ENCODE measurements around the gene TUBB2A.

TUBB2A gene

GRCh38 chr6:3119040-3119723, 38.2 kb downstream of the TUBB2A start:
- H3K9ac ChIP-seq (ENCODE audit: low read length in 2 of 2): peak overlapping the region; percentile 58 to 66
- no peak overlapping the region for H3K27ac ChIP-seq (ENCODE audit: low read length)
- peak overlapping the region; percentile 90 to 94 for H3K4me3 ChIP-seq (ENCODE audit: low read length in 2 of 2)
- H3K36me3 ChIP-seq (ENCODE audit: control insufficient read depth in 2 of 2, insufficient read depth in 2 of 2, low read length in 2 of 2): peaks cover 5 to 8% of the 10 kb centered on the region in 2 donors
- H3K4me1 ChIP-seq (ENCODE audit: control insufficient read depth, insufficient read depth, low read length): peaks cover 9% of the 10 kb centered on the region
- H3K9me3 ChIP-seq (ENCODE audit: control insufficient read depth in 2 of 2, low read length in 2 of 2): no peaks in the 10 kb centered on the region
- no peaks in the 10 kb centered on the region for H3K27me3 ChIP-seq (ENCODE audit: control insufficient read depth in 1 of 2, insufficient read depth in 2 of 2, low read length in 2 of 2)

GRCh38 chr6:3118353-3119039, 38.8 kb downstream of the TUBB2A start, which contains the start of gene BPHL:
TSS of gene BPHL (plus strand) at chr6:3118711. CDS start at chr6:3118741, 30 bp downstream.
- Histone ChIP-seq H3K9me3 (ENCODE audit: control insufficient read depth in 2 of 2, low read length in 2 of 2) (no peaks in the 10 kb centered on the region), H3K27ac (ENCODE audit: low read length) (peak within 1 kb of the TSS; percentile 76), H3K36me3 (ENCODE audit: control insufficient read depth in 2 of 2, insufficient read depth in 2 of 2, low read length in 2 of 2) (peaks cover 9 to 13% of the 10 kb centered on the region in 2 donors), H3K9ac (ENCODE audit: low read length in 2 of 2) (peak within 1 kb of the TSS; percentile 58 to 75), H3K4me3 (ENCODE audit: low read length in 2 of 2) (peak within 1 kb of the TSS; percentile 90 to 94), H3K4me1 (ENCODE audit: control insufficient read depth, insufficient read depth, low read length) (peaks cover 9% of the 10 kb centered on the region), H3K27me3 (ENCODE audit: control insufficient read depth in 1 of 2, insufficient read depth in 2 of 2, low read length in 2 of 2) (no peaks in the 10 kb centered on the region)

- peaks cover 14 to 19% of the 10 kb centered on the region in 2 donors for H3K36me3 ChIP-seq (ENCODE audit: control insufficient read depth in 2 of 2, insufficient read depth in 2 of 2, low read length in 2 of 2)
- peak overlapping the region; percentile 76 for H3K27ac ChIP-seq (ENCODE audit: low read length)
- no peaks in the 10 kb centered on the region for H3K27me3 ChIP-seq (ENCODE audit: control insufficient read depth in 1 of 2, insufficient read depth in 2 of 2, low read length in 2 of 2)
- H3K9ac ChIP-seq (ENCODE audit: low read length in 2 of 2): peak overlapping the region; percentile 58 to 75
- H3K4me1 ChIP-seq (ENCODE audit: control insufficient read depth, insufficient read depth, low read length): peaks cover 9% of the 10 kb centered on the region
- H3K9me3 ChIP-seq (ENCODE audit: control insufficient read depth in 2 of 2, low read length in 2 of 2): no peaks in the 10 kb centered on the region
- peak overlapping the region; percentile 90 to 94 for H3K4me3 ChIP-seq (ENCODE audit: low read length in 2 of 2)
These were observed 39.4 kb downstream of the TUBB2A start for GRCh38 chr6:3117912-3118352.

GRCh38 chr6:3114377-3114776, 43.0 kb downstream of the TUBB2A start:
- H3K4me3 ChIP-seq (ENCODE audit: low read length in 2 of 2): no peak overlapping the region
- peaks cover 24 to 28% of the 10 kb centered on the region in 2 donors for H3K36me3 ChIP-seq (ENCODE audit: control insufficient read depth in 2 of 2, insufficient read depth in 2 of 2, low read length in 2 of 2)
- no peak overlapping the region for H3K9ac ChIP-seq (ENCODE audit: low read length in 2 of 2)
- no peaks in the 10 kb centered on the region for H3K27me3 ChIP-seq (ENCODE audit: control insufficient read depth in 1 of 2, insufficient read depth in 2 of 2, low read length in 2 of 2)
- no peak overlapping the region for H3K27ac ChIP-seq (ENCODE audit: low read length)
- no peaks in the 10 kb centered on the region for H3K9me3 ChIP-seq (ENCODE audit: control insufficient read depth in 2 of 2, low read length in 2 of 2)
- H3K4me1 ChIP-seq (ENCODE audit: control insufficient read depth, insufficient read depth, low read length): peaks cover 9% of the 10 kb centered on the region

- Histone ChIP-seq H3K9me3 (ENCODE audit: control insufficient read depth in 2 of 2, low read length in 2 of 2) (no peaks in the 10 kb centered on the region), H3K27ac (ENCODE audit: low read length) (no peak overlapping the region), H3K4me1 (ENCODE audit: control insufficient read depth, insufficient read depth, low read length) (no peaks in the 10 kb centered on the region), H3K27me3 (ENCODE audit: control insufficient read depth in 1 of 2, insufficient read depth in 2 of 2, low read length in 2 of 2) (no peaks in the 10 kb centered on the region), H3K9ac (ENCODE audit: low read length in 2 of 2) (no peak overlapping the region), H3K4me3 (ENCODE audit: low read length in 2 of 2) (no peak overlapping the region), H3K36me3 (ENCODE audit: control insufficient read depth in 2 of 2, insufficient read depth in 2 of 2, low read length in 2 of 2) (peaks cover 44 to 50% of the 10 kb centered on the region in 2 donors)
These were observed 47.6 kb downstream of the TUBB2A start for GRCh38 chr6:3109761-3110160.

- H3K4me1 ChIP-seq (ENCODE audit: control insufficient read depth, insufficient read depth, low read length): no peaks in the 10 kb centered on the region
- no peak overlapping the region for H3K9ac ChIP-seq (ENCODE audit: low read length in 2 of 2)
- no peaks in the 10 kb centered on the region for H3K9me3 ChIP-seq (ENCODE audit: control insufficient read depth in 2 of 2, low read length in 2 of 2)
- no peak overlapping the region for H3K27ac ChIP-seq (ENCODE audit: low read length)
- H3K36me3 ChIP-seq (ENCODE audit: control insufficient read depth in 2 of 2, insufficient read depth in 2 of 2, low read length in 2 of 2): peaks cover 39 to 52% of the 10 kb centered on the region in 2 donors
- H3K4me3 ChIP-seq (ENCODE audit: low read length in 2 of 2): no peak overlapping the region
- H3K27me3 ChIP-seq (ENCODE audit: control insufficient read depth in 1 of 2, insufficient read depth in 2 of 2, low read length in 2 of 2): no peaks in the 10 kb centered on the region
These were observed 48.5 kb downstream of the TUBB2A start for GRCh38 chr6:3108746-3109414.

Measured in stomach smooth muscle (tissue), 2 donors.